HCT116 (cell line): Measurements from ENCODE around the gene S100PBP. TPM values are rescaled to one million over a fixed set of nuclear protein-coding genes. Genes with fewer than 3 reads are reported as not detected.

Experiments used
- ATAC-seq: fragments of 200-7000 bp; cut with Tn5 transposase; 2 replicates; pipeline ENCODE4 v1.9.1; 2020; ENCODE audit warnings: mild to moderate bottlenecking, moderate library complexity
- BruUV-seq: library from RNA; stranded (reverse); fragments of 400-500 nt; replicated peaks from 2 replicates; lab custom pipeline; 2021; lab: Mats Ljungman, UMichigan
- CTCF ChIA-PET: fragments of 300-600 bp; sonication (Branson Sonifier 250); formaldehyde crosslinking; loops from one replicate; lab custom pipeline; 2021; ENCODE audit warnings: antibody characterized with exemption; lab: Charles Lee
- POLR2A ChIA-PET: fragments of 300-600, 350-600 bp; sonication (Branson Sonifier 250); formaldehyde crosslinking; loops from one replicate; lab custom pipeline; 2021; ENCODE audit warnings: antibody characterized with exemption; lab: Charles Lee
- RAD21 ChIA-PET, 2 experiments: fragments of 300-600 bp; sonication (Branson Sonifier 250); formaldehyde crosslinking; loops; one replicate each; lab custom pipeline; 2023; ENCODE audit warnings: low total read pairs in 2 of 2; ENCODE audit not compliant: uncharacterized antibody in 2 of 2, unreplicated experiment in 2 of 2, low non-redundant PET in 1 of 2; lab: Charles Lee
- DNase-seq: peaks from one replicate; pipeline ENCODE4 v3.0.0-alpha.2; 2010; ENCODE audit warnings: low read depth, low spot score
- H2AFZ ChIP-seq: fragments of 200-600 bp; shearing (Covaris generic), sonication (generic); 2 replicates; pipeline ENCODE4 v1.6.1; 2017; ENCODE audit warnings: low read depth, mixed run types, mixed read lengths, antibody characterized with exemption, low read length; ENCODE audit not compliant: poor library complexity, severe bottlenecking
- H3K27ac ChIP-seq: 2 replicates; pipeline ENCODE4 v1.5.1; 2012; ENCODE audit warnings: low read depth, low read length
- H3K27me3 ChIP-seq: fragments of 200-600 bp; sonication (generic); 2 replicates; pipeline ENCODE4 v1.6.1; 2016; ENCODE audit warnings: mixed run types, low read length, mixed read lengths; ENCODE audit not compliant: insufficient read depth
- H3K36me3 ChIP-seq, 2 experiments: fragments of 200-500 bp in 1 of 2; fragments of 200-600 bp in 1 of 2; sonication (Bioruptor generic) in 1 of 2; sonication (generic) in 1 of 2; 2 replicates each; pipeline versions ENCODE4 v1.5.1 to v1.6.1; 2014 to 2016; ENCODE audit warnings: low read length in 2 of 2, inconsistent platforms in 1 of 2, mixed read lengths in 1 of 2, mixed run types in 1 of 2; ENCODE audit not compliant: insufficient read depth in 2 of 2, control insufficient read depth in 1 of 2
- H3K4me1 ChIP-seq, 2 experiments: fragments of 200-600 bp in 1 of 2; sonication (generic) in 1 of 2; 2 replicates each; pipeline versions ENCODE4 v1.5.1 to v1.6.1; 2012 to 2017; ENCODE audit warnings: low read length in 2 of 2, inconsistent platforms in 1 of 2, mild to moderate bottlenecking in 1 of 2, mixed read lengths in 1 of 2, mixed run types in 1 of 2, moderate library complexity in 1 of 2; ENCODE audit not compliant: insufficient read depth in 2 of 2, control insufficient read depth in 1 of 2
- H3K4me2 ChIP-seq: fragments of 200-600 bp; sonication (generic); 2 replicates; pipeline ENCODE4 v1.6.1; 2017; ENCODE audit warnings: mixed run types, low read length, mixed read lengths
- H3K4me3 ChIP-seq, 2 experiments: fragments of 200-600 bp in 1 of 2; sonication (generic) in 1 of 2; replicated peaks in 1 of 2; 2 replicates each; pipeline ENCODE4 v1.5.1; 2011 to 2016; ENCODE audit warnings: low read length in 2 of 2, control low read depth in 1 of 2, low read depth in 1 of 2, mild to moderate bottlenecking in 1 of 2, mixed read lengths in 1 of 2, mixed run types in 1 of 2
- H3K79me2 ChIP-seq: fragments of 200-600 bp; sonication (generic); 2 replicates; pipeline ENCODE4 v1.6.1; 2017; ENCODE audit warnings: mild to moderate bottlenecking, mixed run types, low read length, moderate library complexity, mixed read lengths; ENCODE audit not compliant: insufficient read depth
- H3K9ac ChIP-seq: fragments of 200-600 bp; sonication (generic); 2 replicates; pipeline ENCODE4 v1.6.1; 2016; ENCODE audit warnings: low read length, mixed read lengths
- H3K9me2 ChIP-seq: fragments of 200-600 bp; sonication (generic), shearing (Covaris generic); 2 replicates; pipeline ENCODE4 v1.6.1; 2017; ENCODE audit warnings: mixed run types, mild to moderate bottlenecking, moderate library complexity; ENCODE audit not compliant: insufficient read depth
- H3K9me3 ChIP-seq, 2 experiments: fragments of 200-500 bp in 1 of 2; fragments of 200-600 bp in 1 of 2; sonication (Bioruptor generic) in 1 of 2; sonication (generic) in 1 of 2; 2 replicates each; pipeline ENCODE4 v1.6.1; 2014 to 2017; ENCODE audit warnings: low read length in 2 of 2, mixed read lengths in 2 of 2, inconsistent platforms in 1 of 2, low read depth in 1 of 2, mild to moderate bottlenecking in 1 of 2, mixed run types in 1 of 2, moderate library complexity in 1 of 2; ENCODE audit not compliant: control insufficient read depth in 1 of 2, insufficient read depth in 1 of 2
- H4K20me1 ChIP-seq: fragments of 200-600 bp; sonication (generic), shearing (Covaris generic); 2 replicates; pipeline ENCODE4 v1.6.1; 2017; ENCODE audit warnings: mixed run types, mild to moderate bottlenecking, moderate library complexity; ENCODE audit not compliant: insufficient read depth
- CBX3 ChIP-seq: IDR thresholded peaks from 2 replicates; pipeline ENCODE4 v1.6.1; 2012; ENCODE audit warnings: low read depth
- CTCF ChIP-seq, 3 experiments: fragments of 200-600 bp in 1 of 3; sonication (generic) in 1 of 3; IDR thresholded peaks in 2 of 3; conservative IDR thresholded peaks in 1 of 3; 2 replicates each; pipeline ENCODE4 v1.5.1; 2012 to 2017; ENCODE audit warnings: low read depth in 2 of 3, low read length in 2 of 3, antibody characterized with exemption in 1 of 3, borderline replicate concordance in 1 of 3, control low read depth in 1 of 3, mild to moderate bottlenecking in 1 of 3, mixed read lengths in 1 of 3, mixed run types in 1 of 3, moderate library complexity in 1 of 3; ENCODE audit not compliant: insufficient read depth in 1 of 3
- EGR1 ChIP-seq: IDR thresholded peaks from 2 replicates; pipeline ENCODE4 v1.6.1; 2012; ENCODE audit warnings: low read depth
- FOSL1 ChIP-seq: IDR thresholded peaks from 2 replicates; pipeline ENCODE4 v1.6.1; 2012; ENCODE audit warnings: low read depth
- SIN3A ChIP-seq: IDR thresholded peaks from 2 replicates; pipeline ENCODE4 v1.6.1; 2012; ENCODE audit warnings: low read depth
- YY1 ChIP-seq: IDR thresholded peaks from 2 replicates; pipeline ENCODE4 v1.6.1; 2011; ENCODE audit warnings: low read length, low read depth, moderate library complexity, mild to moderate bottlenecking; ENCODE audit not compliant: insufficient replicate concordance; ENCODE audit errors: extremely low read depth
- ZBTB33 ChIP-seq: IDR thresholded peaks from 2 replicates; pipeline ENCODE4 v1.6.1; 2011; ENCODE audit warnings: mild to moderate bottlenecking, low read length, moderate library complexity; ENCODE audit not compliant: insufficient replicate concordance; ENCODE audit errors: extremely low read depth
- ZNF274 ChIP-seq: fragments of 200-500 bp; sonication (Bioruptor generic); IDR thresholded peaks from 2 replicates; pipeline ENCODE4 v1.6.1; 2014; ENCODE audit warnings: mild to moderate bottlenecking, low read depth, low read length, inconsistent platforms
- intact Hi-C: fragments of 100-400 bp; cut with micrococcal nuclease; formaldehyde crosslinking; loops from 2 replicates; pipeline ENCODE4 v1.10.0; 2022
- total RNA-seq: library from RNA; stranded (reverse); gene quantifications from one replicate; pipeline ENCODE4 v1.2.1, GENCODE V29; 2021; ENCODE audit not compliant: unreplicated experiment

S100PBP gene
- total RNA-seq, 1 experiment from 2014 or later, result 38.2 TPM

- TF ChIP-seq ZBTB33 (no peak), SIN3A (no peak), EGR1 (no peak), CBX3 (no peak)
Measured at GRCh38 chr1:32780628-32781234, 36.7 kb upstream of the S100PBP start (continued).

- Histone ChIP-seq H3K27ac (no peak overlapping the region), H3K79me2 (peaks cover 3% of the 10 kb centered on the region; the same call in 1 of the 2 replicates), H3K4me3 (no peak overlapping the region), H3K9ac (no peak overlapping the region), H2AFZ (no peak overlapping the region), H3K4me2 (no peak overlapping the region), H3K4me1 (no peaks in the 10 kb centered on the region), H3K9me2 (no peaks in the 10 kb centered on the region), H3K36me3 (peaks cover 51 to 66% of the 10 kb centered on the region in 2 experiments), H3K9me3 (no peaks in the 10 kb centered on the region), H3K27me3 (no peaks in the 10 kb centered on the region), H4K20me1 (no peaks in the 10 kb centered on the region; the same call in 1 of the 2 replicates)
- DNase-seq (no peak), ATAC-seq (no peak)
- BruUV-seq, result no TSS peak
- RAD21 ChIA-PET, result no interaction called here
- CTCF ChIA-PET, result interaction anchor here (1.1 kb wide), 2 partner anchors 69 to 70 kb away, joined by 3 read pairs; no protein-coding TSS in a partner anchor
- POLR2A ChIA-PET, result interaction anchor here (0.7 kb wide), 1 partner anchor 20 kb away, joined by 3 read pairs; no protein-coding TSS in a partner anchor
- intact Hi-C loops, result no loop called here
- TF ChIP-seq FOSL1, result no peak
- no peak for TF ChIP-seq ZNF274
- no peak for TF ChIP-seq CTCF (IDR thresholded peaks at IDR 0.05 in 2 of 3, conservative IDR thresholded peaks at IDR 0.05 in 1 of 3; ENCODE audit: borderline replicate concordance in 1 of 3, insufficient read depth in 1 of 3, low read depth in 2 of 3, low read length in 2 of 3)
- no peak for TF ChIP-seq YY1
Measured at GRCh38 chr1:32782086-32782485, 35.4 kb upstream of the S100PBP start.
